HG02970 (cell line): Measurements from ENCODE around the gene DDX10.
"Not testable (repeated sequence)": the region's sequence is repeated elsewhere in the genome, so short reads cannot be mapped to it uniquely, and the experiment has no call there.

Experiments used
- ATAC-seq: cut with Tn5 transposase; IDR thresholded peaks from one replicate; pipeline ENCODE4 v1.9.1; 2021; ENCODE audit warnings: mild to moderate bottlenecking, moderate library complexity, moderate number of reproducible peaks; ENCODE audit not compliant: unreplicated experiment, low FRiP score

Gene DDX10

DNA sequence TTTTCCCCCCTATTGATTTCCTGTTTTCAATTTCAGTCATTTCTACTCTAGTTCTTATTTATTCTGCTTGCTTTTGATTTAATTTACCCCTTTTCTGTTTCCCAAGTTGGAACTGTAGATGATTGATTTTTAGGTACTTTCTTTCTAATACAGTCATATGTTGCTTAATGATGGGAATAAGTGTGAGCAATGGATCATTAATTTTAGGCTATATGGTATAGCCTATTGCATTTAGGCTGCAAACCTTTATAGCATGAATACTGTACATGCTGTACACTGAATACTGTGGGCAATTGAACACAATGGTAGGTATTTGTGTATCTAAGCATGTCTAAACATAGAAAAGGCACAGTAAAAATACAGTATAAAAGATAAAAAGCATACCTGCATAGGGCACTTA is 44.9 kb downstream of the DDX10 start:
- ATAC-seq = no peak

DNA sequence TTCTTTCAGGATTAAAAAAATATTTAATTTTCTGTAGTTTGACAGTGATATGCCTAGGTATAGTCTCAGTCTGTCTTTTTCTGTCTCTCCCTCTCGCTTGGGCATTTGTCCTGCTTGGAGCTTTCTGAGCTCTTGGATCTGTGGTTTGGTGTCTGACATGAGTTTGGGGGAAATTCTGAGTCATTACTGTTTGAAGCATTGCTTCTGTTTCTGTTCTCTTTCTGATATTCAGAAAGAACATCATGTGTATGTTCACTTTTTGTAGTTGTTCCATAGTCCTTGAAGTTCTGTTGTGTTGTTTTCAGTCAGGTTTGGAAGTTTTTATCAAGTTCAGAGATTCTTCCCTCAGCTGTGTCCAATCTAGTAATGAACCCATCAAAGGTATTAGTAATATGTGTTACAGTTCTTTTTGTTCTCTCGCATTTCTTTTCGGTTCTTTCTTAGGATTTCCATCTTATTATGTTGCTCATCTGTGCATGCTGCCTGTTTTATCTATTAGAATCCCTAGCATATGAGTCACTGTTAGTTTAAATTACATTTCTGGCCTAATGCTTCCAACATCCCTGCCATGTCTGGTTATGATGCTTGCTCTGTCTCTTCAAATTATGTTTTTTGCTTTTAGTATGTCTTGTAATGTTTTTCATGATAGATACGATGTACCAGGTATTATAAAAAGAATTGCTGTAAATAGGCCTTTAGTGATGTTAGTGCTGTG is 48.4 kb downstream of the DDX10 start:
- ATAC-seq = no peak

DNA sequence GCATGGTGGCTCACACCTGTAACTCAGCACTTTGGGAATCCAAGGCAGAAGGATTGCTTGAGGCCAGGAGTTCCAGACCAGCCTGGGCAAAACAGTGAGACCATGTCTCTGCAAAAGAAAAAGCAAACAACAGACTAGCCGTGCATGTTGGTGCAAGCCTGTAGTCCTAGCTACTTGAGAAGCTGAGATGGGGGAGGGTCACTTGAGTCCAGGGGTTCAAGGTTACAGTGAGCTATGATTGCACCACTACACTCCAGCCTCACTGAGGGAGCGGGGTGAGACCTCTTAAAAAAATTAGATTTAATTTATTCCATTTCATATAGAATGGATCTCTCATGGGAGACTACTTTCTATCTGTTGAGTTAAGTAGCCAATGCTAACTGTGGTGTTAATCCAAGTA is 50.4 kb downstream of the DDX10 start:
- no peak for ATAC-seq

DNA sequence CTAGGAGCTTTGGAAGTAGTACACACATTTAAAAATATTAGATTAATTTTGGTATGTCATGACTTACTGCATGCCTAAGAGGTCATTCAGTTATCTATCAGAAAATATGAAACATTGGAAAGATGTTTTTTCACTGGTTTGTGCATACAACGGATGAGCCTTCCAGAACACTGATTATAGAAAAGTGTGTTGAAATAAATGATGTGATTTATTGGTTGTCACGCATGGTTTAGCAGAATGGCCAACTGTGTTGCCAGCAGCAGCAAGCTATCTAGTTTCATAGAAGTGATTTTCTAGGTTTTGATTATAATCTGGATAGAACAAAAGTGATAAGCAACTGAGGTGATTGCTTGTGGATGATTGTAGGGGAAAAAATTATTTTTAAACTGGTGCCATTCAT is 53.6 kb downstream of the DDX10 start:
- ATAC-seq = no peak

DNA sequence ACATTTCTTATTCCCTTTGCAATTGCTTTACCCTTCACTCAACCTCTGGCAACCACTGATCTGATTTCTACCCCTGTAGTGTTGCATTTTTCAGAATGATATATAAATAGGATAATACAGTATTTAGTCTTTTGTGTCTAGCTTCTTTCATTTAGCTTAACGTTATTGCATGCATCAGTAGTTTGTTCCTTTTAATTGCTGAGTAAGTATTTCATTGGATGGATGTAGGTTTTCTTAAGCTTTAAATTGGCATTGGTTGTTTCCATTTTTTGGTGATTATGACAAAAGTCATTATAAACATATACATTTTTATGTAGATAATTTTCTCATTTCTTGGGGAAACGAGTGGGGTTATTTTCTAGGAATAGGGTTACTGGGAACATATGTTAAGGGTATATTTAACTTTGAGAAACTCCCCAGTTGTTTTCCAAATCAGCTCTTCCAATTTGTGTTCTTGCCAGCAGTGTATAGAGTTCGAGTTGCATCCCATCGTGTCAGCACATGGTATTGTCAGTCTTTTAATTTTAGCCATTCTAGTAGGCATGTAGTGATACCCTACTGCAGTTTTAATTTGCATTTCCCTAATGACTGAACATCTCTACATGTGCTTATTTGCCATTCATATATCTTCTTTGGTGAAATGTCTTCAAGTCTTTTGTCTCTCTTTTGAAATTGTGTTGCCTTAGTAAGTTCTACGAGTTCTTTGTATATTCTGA is 60.3 kb downstream of the DDX10 start:
- no peak for ATAC-seq

DNA sequence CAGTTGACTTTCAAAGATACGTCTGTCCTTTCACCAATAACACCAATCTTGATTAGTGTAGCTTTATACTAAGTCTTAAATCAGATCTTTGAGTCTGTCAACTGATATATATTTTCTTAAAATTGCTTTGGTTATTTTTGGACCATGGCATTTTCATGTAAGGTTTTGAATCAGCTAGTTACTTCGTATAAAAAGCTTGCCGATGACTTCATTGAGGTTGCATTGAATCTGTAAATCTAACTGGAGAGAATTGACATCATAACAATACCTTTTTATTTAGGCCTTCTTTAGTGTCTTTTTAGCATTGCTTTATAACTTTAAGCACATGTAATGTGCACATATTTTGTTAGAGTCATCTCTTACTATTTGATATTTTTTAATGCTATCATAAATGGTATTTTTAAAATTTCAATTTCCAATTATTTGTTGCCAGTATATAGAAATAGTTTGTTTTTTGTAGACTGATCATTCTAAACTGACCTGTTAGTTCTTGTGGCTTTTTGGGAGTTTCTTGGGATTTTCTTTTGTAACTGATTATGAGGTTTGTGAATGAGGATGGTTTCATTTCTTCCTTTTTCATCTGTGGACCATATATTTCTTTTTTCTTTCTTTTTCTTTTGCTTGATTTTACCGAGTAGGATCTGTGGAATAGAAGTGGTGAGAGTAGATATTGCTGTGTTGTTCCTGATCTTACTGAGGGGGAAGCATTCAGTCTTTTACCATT is 61.4 kb downstream of the DDX10 start:
- no peak for ATAC-seq

DNA sequence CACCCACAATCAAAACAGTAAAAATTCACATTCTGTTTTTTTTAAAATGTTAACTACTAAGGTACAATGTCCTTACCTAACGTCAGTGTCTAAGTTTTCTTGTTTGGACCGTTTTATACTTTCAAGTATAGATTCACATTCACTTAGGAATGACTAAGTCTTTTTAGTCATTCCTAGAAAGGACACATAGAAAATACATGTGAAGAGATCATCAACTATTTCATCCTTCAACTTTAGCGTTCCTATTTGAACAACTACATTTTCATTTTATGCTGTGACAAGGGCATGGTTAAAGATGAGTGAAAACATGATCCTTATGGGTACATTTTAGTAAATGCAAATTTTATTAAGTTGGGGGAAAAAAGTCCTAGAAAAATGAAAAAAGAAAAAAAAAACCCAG is 62.8 kb downstream of the DDX10 start:
- peak; percentile 38 for ATAC-seq

DNA sequence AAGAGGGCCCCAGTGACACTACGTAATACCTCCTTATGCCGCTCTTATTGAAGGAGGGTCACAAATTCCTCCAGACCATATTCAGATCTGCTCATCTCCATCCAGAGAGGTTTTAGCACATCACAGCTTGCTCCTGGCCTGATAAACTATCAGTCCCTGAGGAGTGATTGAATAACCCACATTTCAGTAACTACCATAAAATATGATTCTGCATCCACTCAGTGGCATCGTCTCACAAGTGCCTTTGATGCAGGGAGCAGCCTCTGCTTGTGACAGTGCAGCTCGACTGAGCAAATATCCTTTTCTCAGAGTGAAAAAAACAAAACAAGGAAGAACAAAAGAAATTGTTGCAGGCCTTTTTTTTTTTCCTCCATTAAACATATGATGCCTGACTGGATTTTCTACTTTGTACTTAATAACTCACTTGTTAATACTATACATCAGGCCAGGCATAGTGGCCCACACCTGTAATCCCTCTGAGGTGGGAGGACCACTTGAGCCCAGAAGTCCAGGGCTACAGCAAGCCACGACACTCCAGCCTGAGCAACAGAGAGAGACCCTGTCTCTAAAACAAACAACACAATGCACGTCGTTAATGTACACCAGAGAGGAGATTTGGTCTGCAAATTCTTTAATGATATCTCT is 64.5 kb downstream of the DDX10 start:
- ATAC-seq = no peak

DNA sequence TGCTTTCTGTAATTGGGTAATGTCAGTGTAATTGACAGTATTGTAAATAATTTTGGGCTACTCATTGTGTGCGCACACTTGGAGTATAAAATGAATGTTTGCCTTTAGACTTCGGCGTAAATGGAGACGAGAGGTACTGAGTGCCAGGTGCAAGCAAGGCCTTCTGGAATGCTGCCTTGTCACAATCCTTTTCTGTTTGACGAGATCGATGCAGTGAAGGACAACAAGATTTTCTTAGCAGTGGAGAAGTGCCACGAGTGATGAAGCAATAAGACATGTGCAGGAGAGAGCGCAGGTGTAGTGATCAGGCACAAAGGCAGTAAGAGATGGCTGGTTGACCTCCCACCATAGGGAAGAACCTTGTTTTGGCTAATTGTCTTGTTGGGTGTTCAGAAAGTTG is 67.5 kb downstream of the DDX10 start:
- ATAC-seq = no peak

DNA sequence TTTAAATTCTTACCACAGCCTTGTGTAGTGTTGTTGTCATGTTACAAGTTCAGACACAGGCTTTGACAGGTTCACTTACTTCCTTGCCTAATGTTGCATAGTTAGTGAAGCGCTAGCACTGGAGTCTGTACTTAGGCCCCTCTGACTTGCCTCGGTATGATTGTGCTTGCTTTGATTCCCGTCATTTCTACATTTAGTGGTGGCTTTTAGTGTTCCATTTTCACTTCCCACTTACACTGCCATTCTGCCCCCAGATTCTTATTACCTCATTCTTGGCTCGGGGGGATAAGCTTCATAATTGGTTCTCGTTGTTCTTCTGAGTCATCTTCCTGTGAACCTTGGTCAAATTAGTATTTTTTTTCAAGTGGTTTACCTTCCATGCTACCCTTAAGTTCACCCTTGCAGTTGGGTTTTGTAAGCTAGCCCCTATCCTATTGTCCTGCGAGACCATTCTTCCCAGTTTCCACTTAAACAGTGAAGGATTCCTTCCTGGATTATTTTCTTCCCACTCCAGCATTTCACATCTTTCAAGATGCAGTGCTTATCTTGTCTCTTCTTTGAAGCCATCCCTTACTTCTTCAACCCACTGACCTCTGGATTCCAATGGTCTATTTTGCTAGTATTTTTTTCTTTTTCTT is 68.7 kb downstream of the DDX10 start:
- peak; percentile 81 for ATAC-seq

DNA sequence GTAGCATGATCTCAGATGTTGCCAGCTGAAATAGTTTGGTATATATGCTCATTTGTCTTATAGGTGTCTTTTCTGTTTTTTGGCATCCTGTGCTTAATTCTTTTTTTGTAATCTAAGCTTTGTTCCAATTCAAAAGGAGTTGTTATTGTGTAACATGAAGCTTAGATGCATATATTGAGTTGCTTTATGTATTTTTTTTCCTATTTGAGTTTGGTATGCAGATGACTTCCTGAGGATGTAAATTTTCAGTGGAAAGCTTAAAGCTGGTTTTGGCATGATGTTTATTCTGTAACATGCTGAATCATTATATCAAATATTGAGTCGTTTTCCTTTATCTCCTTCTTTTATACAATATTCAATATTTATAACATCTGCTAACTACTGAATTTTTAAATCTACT is 69.4 kb downstream of the DDX10 start:
- no peak for ATAC-seq

DNA sequence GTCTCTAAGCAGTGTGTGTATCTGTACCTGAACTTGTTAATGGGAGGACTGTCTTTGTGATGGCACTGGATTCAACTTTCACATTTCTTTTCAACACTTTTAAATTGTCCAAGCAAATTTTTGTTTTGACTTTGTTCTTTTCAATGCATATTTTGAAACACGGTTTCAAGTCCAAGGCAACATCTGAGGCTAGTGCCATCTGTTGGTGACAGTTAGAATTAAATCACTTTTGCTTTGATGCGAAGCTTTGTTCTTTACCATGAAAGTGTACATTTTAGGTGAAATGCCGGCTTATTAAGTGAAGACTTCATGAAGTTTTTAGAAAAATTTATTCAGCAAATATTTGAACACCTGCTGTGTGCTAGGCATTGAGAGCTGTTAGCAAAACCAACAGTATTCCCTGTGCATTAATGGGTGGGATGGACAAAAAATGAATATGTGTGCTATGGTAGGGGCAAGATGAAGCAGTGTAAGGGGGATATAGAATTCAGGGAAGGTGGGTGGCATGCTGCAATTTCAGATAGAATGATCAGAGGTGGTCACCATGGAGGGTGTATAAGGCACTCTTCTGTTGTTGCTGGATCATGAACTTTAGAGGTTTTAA is 70.2 kb downstream of the DDX10 start:
- ATAC-seq = no peak

DNA sequence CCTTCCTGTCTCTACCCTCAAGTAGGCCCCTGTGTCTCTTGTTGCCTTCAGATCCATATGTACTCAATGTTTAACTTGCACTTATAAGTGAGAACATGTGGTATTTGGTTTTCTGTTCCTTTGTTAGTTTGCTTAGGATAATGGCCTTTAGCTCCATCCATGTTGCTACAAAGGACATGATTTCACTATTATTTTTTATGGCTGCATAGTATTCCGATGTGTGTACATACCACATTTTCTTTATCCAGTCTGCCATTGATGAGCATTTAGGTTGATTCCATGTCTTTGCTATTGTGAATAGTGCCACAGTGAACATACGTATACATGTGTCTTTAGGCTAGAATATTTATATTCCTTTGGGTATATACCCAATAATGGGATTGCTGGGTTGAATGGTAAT is 75.3 kb downstream of the DDX10 start:
- not testable (repeated sequence) for ATAC-seq

DNA sequence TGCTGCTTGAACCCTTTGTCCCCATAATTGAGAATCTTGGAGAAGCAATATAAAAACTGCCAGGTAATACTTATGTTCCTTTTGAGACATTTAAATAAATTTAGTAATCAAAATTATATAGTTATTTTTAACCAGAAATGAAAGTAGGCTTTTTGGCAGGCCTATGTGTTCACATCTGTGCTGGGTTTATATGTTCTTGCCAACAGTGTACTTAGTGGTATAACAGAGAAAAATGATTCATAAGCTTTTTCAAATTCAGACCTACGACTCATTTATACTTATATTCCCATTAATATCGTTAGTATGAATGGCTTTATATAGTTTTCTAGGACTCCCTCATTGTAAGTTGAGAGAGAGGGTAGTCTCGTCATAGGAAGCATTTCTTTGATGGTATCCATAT is 79.0 kb downstream of the DDX10 start:
- no peak for ATAC-seq

DNA sequence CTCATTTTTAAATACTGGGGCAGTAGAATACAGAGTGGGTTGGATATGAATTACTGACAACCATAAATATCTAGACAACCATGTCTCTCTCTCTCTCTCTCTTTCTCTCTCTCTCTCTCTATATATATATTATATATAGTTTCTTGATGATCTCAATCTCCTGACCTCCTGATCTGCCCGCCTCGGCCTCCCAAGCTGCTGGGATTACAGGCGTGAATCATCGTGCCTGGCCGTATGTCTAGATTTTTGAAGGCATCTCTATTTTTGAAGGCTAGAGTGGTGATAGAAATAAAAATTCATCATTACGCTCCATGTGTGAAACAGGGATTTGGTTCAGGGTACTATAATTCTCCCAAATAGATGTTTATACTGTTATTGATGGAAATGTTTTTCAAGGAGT is 84.1 kb downstream of the DDX10 start:
- no peak for ATAC-seq

DNA sequence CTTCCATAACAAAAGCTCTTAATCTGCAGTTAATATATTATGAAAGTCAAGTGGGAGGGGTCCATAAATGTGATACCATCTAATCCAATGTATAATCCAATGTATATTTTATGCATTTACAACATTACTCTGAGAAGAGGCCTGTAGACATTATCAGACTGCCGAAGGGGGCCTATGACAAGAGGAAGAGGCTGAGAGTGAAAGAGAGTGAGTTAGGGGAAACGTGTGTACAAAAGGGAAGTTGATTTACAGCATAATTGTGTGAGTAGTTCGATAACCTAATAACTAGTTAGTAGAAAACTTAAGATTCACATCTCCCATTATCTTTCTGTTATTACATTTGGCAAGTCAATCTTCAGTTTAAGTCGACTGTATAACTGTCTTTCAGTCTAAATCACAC is 86.6 kb downstream of the DDX10 start:
- ATAC-seq = no peak

DNA sequence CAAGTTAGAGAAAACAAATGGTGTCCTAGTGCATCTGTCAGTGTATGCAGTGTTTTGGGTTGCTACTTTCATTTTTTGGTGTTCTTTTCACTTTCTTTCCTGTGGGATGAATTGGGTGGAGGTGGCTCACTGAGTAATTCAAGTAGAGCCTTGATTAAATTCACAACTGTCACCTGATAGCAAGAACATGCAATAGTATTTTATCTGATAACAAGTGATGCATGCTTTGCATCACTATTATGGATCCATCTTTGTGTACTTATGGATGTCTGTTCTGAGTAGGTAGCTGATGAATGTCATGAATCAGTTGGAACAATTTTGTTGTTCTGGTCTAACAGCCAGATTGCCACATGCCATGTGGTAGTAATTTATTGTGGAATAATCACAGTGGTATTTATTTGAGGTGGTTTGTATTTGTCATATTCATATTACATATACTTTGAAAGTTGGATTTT is 87.5 kb downstream of the DDX10 start:
- ATAC-seq = no peak

DNA sequence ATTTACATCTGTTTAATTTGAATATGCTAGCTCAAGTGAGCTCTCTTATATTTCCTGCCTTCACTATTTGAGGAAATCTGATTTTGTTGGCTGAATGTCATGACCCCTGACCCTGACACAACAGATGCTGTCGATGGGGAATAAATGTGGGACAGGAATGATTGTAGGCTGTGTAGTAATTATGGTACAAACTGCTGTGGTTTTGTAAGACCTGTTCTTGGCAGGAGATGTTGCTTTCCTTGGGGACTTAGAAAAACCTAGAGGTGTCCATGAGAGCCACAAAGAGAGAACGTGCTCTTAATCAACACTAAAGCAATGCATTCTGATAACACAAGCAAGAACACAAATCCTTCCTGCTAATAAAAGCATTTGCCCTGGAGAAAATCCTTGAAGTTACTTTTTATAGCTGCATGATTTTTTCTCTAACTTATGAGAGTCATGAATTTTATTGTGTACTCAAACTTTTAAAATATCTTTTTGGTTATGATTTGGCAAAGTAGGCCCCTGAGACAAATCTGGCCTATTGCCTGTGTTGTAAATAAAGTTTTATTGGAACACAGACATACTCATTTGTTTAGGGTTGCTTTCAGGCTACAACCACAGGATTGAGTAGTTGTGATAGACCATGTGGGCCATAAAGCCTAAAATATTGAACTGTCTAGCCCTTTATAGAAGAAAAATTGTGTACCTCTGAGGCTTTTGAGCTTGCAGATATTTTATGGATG is 90.2 kb downstream of the DDX10 start:
- no peak for ATAC-seq

DNA sequence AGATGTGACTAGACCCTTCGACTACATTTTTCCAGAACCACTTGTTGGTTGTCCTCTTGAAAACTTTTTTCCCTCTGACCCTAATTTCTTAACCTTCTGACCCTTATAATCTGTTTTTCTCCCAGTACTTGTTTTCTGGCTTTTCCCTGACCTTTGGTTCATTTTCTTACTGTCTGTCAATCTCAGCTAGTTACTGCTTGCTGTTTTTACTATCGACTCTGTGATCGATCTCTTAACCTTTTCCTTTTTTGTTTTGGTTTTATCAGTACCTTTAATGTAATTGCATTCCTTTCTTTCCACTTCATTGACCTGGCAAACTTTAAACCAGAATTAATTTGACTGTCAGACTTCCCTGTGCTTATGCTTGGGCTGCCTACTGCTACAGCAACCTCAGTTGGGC is 92.8 kb downstream of the DDX10 start:
- no peak for ATAC-seq

DNA sequence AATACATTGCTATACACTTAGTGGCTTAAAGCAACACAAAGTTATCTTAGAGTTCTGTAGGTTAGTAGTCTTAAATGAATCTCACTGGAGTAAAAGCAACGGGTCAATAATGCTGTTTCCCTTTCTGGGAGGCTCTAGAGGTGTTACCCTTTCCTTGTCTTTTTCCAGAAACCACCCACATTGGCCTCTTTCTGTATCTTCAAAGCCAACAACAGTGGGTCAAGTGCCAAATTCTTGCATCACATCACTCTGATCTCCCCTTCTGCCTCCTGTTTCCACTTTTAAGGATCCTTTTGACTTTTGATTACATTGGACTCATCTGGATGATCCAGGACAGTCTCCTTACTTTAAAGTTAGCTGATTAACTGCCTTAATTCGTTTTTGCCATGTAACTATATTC is 93.6 kb downstream of the DDX10 start:
- no peak for ATAC-seq
